A549 (cell line): ENCODE measurements around the gene AFAP1L2. TPM values are rescaled to one million over a fixed set of nuclear protein-coding genes. Genes with fewer than 3 reads are reported as not detected.
A peak's percentile ranks its signal among the peaks of the same experiment; 100 is the strongest.

Experiments
- ATAC-seq, 2 experiments: fragments of 200-7000 bp in 1 of 2; fragments of >200 bp in 1 of 2; cut with Nextera tagmentation in 1 of 2; cut with Tn5 transposase in 1 of 2; 3 replicates each; pipeline versions ENCODE4 v1.8.0 to v1.9.1; 2018 to 2020; ENCODE audit warnings: mild to moderate bottlenecking in 1 of 2, moderate library complexity in 1 of 2
- CTCF ChIA-PET: fragments of 300-600 bp; sonication (Branson Sonifier 250); formaldehyde crosslinking; extraction: SDS; loops from one replicate; lab custom pipeline; 2021; ENCODE audit warnings: antibody characterized with exemption, inconsistent platforms; lab: Yijun Ruan, JAX
- POLR2A ChIA-PET: fragments of 350-600 bp; formaldehyde crosslinking; extraction: SDS; loops from one replicate; lab custom pipeline; 2021; ENCODE audit warnings: antibody characterized with exemption, inconsistent platforms; lab: Yijun Ruan, JAX
- DNase-seq, 2 experiments: peaks; one replicate each; pipeline versions ENCODE4 v3.0.0 to v3.0.0-alpha.2; 2011 to 2016; ENCODE audit warnings: low read depth in 1 of 2, low spot score in 1 of 2
- FAIRE-seq: peaks from 2 replicates; lab custom pipeline; 2011; peaks lifted over from hg19 to GRCh38; lab: Jason Lieb, UNC
- H3K27ac ChIP-seq, 2 experiments: fragments of >200 bp; sonication (Bioruptor Twin); formaldehyde crosslinking; 3 replicates each; pipeline ENCODE4 v1.5.1; 2016 to 2017
- H3K4me1 ChIP-seq: fragments of >200 bp; sonication (Bioruptor Twin); formaldehyde crosslinking; 3 replicates; pipeline ENCODE4 v1.6.1; 2016
- H3K4me2 ChIP-seq: fragments of >200 bp; sonication (Bioruptor Twin); formaldehyde crosslinking; 3 replicates; pipeline ENCODE4 v1.6.1; 2016
- H3K4me3 ChIP-seq: fragments of >200 bp; sonication (Bioruptor Twin); formaldehyde crosslinking; 3 replicates; pipeline ENCODE4 v1.5.1; 2016
- H3K9me3 ChIP-seq: fragments of >200 bp; sonication (Bioruptor Twin); formaldehyde crosslinking; 3 replicates; pipeline ENCODE4 v1.6.1; 2016
- ATOH8 ChIP-seq: fragments of 250-450 bp; sonication (Bioruptor Pico); IDR thresholded peaks from 2 replicates; pipeline ENCODE4 v1.5.0; 2020; ENCODE audit warnings: low read depth, mild to moderate bottlenecking, moderate library complexity
- BCL3 ChIP-seq: fragments of >200 bp; sonication (Bioruptor Twin); formaldehyde crosslinking; IDR thresholded peaks from 3 replicates; pipeline ENCODE4 v1.6.1; 2016
- CEBPB ChIP-seq, 2 experiments: fragments of >200 bp in 1 of 2; sonication (Bioruptor Twin) in 1 of 2; formaldehyde crosslinking in 1 of 2; IDR thresholded peaks; 2 replicates each; pipeline ENCODE4 v1.6.1; 2012 to 2016
- CHD4 ChIP-seq: fragments of 200-600 bp; sonication (generic); IDR thresholded peaks from 2 replicates; pipeline ENCODE4 v1.6.1; 2016; ENCODE audit warnings: antibody characterized with exemption, mild to moderate bottlenecking, borderline replicate concordance
- GATA3 ChIP-seq: IDR thresholded peaks from 2 replicates; pipeline ENCODE4 v1.6.1; 2012; ENCODE audit warnings: borderline replicate concordance
- HEYL ChIP-seq: fragments of 250-450 bp; sonication (Bioruptor Pico); IDR thresholded peaks from 2 replicates; pipeline ENCODE4 v1.8.0; 2021; ENCODE audit warnings: mild to moderate bottlenecking, moderate library complexity
- HOXB13 ChIP-seq: fragments of 250-450 bp; sonication (Bioruptor Pico); IDR thresholded peaks from 2 replicates; pipeline ENCODE4 v1.5.0; 2020; ENCODE audit warnings: low read depth, mild to moderate bottlenecking, moderate library complexity
- HOXB5 ChIP-seq: fragments of 250-450 bp; sonication (Bioruptor Pico); IDR thresholded peaks from 2 replicates; pipeline ENCODE4 v1.5.0; 2020; ENCODE audit warnings: mild to moderate bottlenecking, moderate library complexity
- JUN ChIP-seq, 2 experiments: fragments of >200 bp; sonication (Bioruptor Twin); formaldehyde crosslinking; IDR thresholded peaks; 2 replicates in 1 of 2; 3 replicates in 1 of 2; pipeline ENCODE4 v1.6.1; 2016 to 2017
- JUNB ChIP-seq: fragments of >200 bp; sonication (Bioruptor Twin); formaldehyde crosslinking; IDR thresholded peaks from 2 replicates; pipeline ENCODE4 v1.6.1; 2016
- MAZ ChIP-seq: fragments of 150-350 bp; IDR thresholded peaks from 2 replicates; pipeline ENCODE4 v1.6.1; 2014; ENCODE audit warnings: antibody characterized with exemption, low read depth, low read length, borderline replicate concordance
- MYC ChIP-seq: IDR thresholded peaks from 2 replicates; pipeline ENCODE4 v1.6.1; 2012; ENCODE audit warnings: mild to moderate bottlenecking, inconsistent platforms, low read length, improper control_type of control experiment, borderline replicate concordance
- NFE2L2 ChIP-seq: fragments of 150-350 bp; conservative IDR thresholded peaks from 2 replicates; pipeline ENCODE4 v1.6.1; 2014; ENCODE audit warnings: low read length
- RCOR1 ChIP-seq: fragments of 150-350 bp; IDR thresholded peaks from 2 replicates; pipeline ENCODE4 v1.6.1; 2014; ENCODE audit warnings: antibody characterized with exemption, low read length, low read depth
- RNF2 ChIP-seq: fragments of 200-600 bp; sonication (generic); IDR thresholded peaks from 2 replicates; pipeline ENCODE4 v1.6.1; 2016; ENCODE audit warnings: low read depth, mild to moderate bottlenecking, antibody characterized with exemption, moderate library complexity, borderline replicate concordance
- TP53 ChIP-seq: fragments of 250-450 bp; sonication (Bioruptor Pico); IDR thresholded peaks from 2 replicates; pipeline ENCODE4 v1.5.0; 2021; ENCODE audit warnings: mild to moderate bottlenecking, moderate library complexity
- ZFP36 ChIP-seq: fragments of 450-650 bp; IDR thresholded peaks from 2 replicates; pipeline ENCODE4 v1.6.1; 2014; ENCODE audit warnings: borderline replicate concordance; ENCODE audit not compliant: partially characterized antibody
- WGBS: methylation state at CpG from one replicate; pipeline ENCODE4 v1.1.6; 2017; ENCODE audit errors: missing lambda C conversion rate; 5-methylcytosine and 5-hydroxymethylcytosine counted together
- polyA plus RNA-seq, 4 experiments: library from polyadenylated mRNA; depleted of rRNA in 3 of 4; stranded (reverse); fragments of >200 nt; fragmentation: RNase III in 1 of 4; extraction: RNeasy Plus Mini Kit Qiagen cat#74134 plus additional on column Dnase treatment in 1 of 4; gene quantifications; 2 replicates in 3 of 4; 3 replicates in 1 of 4; pipeline ENCODE4 v1.2.3, GENCODE V29; 2011 to 2017

The AFAP1L2 gene
- polyA plus RNA-seq, 2 of the 4 experiments (the other 2 are of a cell fraction) = 19.6 to 27.3 TPM

GRCh38 chr10:114375047-114375446 lies 29.3 kb downstream of the AFAP1L2 start:
- ATAC-seq = peak; percentile 48; a peak in 4 of 6 replicates
- Histone ChIP-seq H3K4me2 (peak overlapping the region; percentile 52), H3K27ac (peak overlapping the region; percentile 34 to 76; a peak in 4 of 6 replicates), H3K9me3 (no peaks in the 10 kb centered on the region), H3K4me1 (peaks cover 63% of the 10 kb centered on the region), H3K4me3 (no peak overlapping the region)
- 42% methylated on average over 3 of the region's 3 CpGs for WGBS
- peak in 1 of 2 experiments; percentile 40 for DNase-seq
- ChIA-PET POLR2A (interaction anchor here (1.6 kb wide), 1 partner anchor 30 kb away, joined by 6 read pairs; the partner anchor contains the start of gene AFAP1L2), CTCF (interaction anchor here (1.3 to 6.4 kb wide), 4 partner anchors 8 to 71 kb away, joined by 3 to 31 read pairs (median 6); no protein-coding TSS in a partner anchor)
- TF ChIP-seq TP53 = no peak
- peak; percentile 53 to 79; a peak in 3 of 4 replicates for TF ChIP-seq CEBPB (IDR thresholded peaks at IDR 0.05)
- TF ChIP-seq JUNB = peak; percentile 28; the same call in 1 of the 2 replicates
- no peak for TF ChIP-seq ATOH8 (CRISPR knock-in tag)
- TF ChIP-seq BCL3 = no peak
- no peak for TF ChIP-seq NFE2L2
- no peak for TF ChIP-seq MAZ
- FAIRE-seq = no peak

DNA sequence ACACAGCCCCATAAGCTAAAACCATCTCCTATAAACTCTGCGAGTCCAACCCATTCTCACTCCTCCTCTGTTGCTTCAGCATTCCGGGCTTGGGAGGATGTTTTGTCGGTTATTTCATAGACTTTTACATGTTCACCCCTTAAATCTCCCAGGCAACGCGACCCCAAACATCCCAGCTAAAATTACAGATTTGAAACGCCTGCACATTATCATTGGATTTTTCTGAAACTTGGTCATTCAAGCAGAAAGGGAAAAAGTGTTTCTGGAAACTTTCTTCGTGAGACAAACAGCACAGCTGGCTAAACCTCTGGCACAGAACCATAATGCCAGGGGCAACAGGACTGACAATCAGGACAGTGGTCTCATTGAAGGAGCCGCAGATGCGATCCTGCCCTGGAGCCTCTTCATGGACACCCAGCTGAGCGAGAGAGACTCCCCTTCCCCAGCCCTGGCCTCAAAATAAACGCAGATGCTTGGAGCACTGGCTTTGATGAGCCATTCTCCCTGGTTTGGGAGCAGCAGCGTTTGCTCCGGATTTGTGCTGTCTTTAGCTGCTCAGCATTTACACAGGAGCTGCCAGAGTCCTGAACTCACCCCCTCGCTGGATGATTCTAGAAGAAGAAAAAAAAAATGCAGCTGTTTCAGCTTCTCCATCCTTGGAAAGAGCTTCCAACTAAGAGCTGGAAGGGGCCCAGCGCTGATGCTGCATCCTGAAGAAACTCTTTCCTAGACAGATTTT lies 30.1 kb downstream of the AFAP1L2 start:
- ATAC-seq (peak; percentile 41 to 44; a peak in 4 of 6 replicates), FAIRE-seq (no peak), DNase-seq (no peak)
- peak overlapping the region; percentile 34 to 76; a peak in 4 of 6 replicates for H3K27ac ChIP-seq
- no peak overlapping the region for H3K4me3 ChIP-seq
- TF ChIP-seq HOXB5 (CRISPR knock-in tag) (no peak), RCOR1 (no peak), HEYL (no peak), ZFP36 (no peak), CHD4 (no peak), MYC (no peak), RNF2 (no peak), GATA3 (no peak)
- no peaks in the 10 kb centered on the region for H3K9me3 ChIP-seq
- WGBS = 65% methylated on average over 15 of the region's 15 CpGs
- CTCF ChIA-PET = interaction anchor here (1.0 to 6.4 kb wide), 7 partner anchors 10 to 71 kb away, joined by 3 to 31 read pairs (median 3); no protein-coding TSS in a partner anchor
- POLR2A ChIA-PET = interaction anchor here (1.6 kb wide), 1 partner anchor 31 kb away, joined by 6 read pairs; the partner anchor contains the start of gene AFAP1L2
- H3K4me1 ChIP-seq = peaks cover 60% of the 10 kb centered on the region
- peak overlapping the region; percentile 52 for H3K4me2 ChIP-seq

DNA sequence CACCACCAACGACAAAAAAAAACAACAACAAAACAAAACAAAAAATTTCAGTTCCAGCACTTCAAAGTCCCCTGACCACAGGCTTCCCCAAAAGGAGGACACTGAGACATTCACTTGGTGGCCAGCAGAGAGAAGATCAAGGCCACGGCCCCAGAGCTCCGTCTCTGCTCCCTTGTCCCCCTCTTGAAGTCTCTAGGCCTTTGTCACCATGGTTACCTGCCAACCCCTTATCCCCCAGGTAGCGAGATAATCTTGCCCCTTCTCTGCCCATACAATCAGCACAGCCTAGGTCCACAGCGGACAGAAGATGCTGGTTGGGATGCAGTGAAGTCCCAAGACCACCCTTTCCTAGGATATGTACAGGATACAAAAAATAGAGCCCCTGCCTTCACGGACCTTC lies 30.7 kb downstream of the AFAP1L2 start:
- Histone ChIP-seq H3K27ac (peak overlapping the region in 1 of 2 experiments; percentile 76; a peak in 3 of 6 replicates), H3K4me3 (no peak overlapping the region), H3K4me1 (peaks cover 63% of the 10 kb centered on the region), H3K9me3 (no peaks in the 10 kb centered on the region), H3K4me2 (no peak overlapping the region)
- POLR2A ChIA-PET = no interaction called here
- WGBS = 71% methylated on average over 6 of the region's 6 CpGs
- TF ChIP-seq GATA3 = no peak
- TF ChIP-seq JUN (IDR thresholded peaks at IDR 0.05) = no peak
- TF ChIP-seq MYC = no peak
- no peak for TF ChIP-seq HOXB13 (CRISPR knock-in tag)
- ATAC-seq = no peak
- no peak for DNase-seq
- CTCF ChIA-PET = interaction anchor here (1.0 to 6.4 kb wide), 5 partner anchors 13 to 70 kb away, joined by 3 to 31 read pairs (median 3); no protein-coding TSS in a partner anchor
- no peak for FAIRE-seq
